HepG2 (cell line): ENCODE results near the gene CDC42SE2. TPM values are rescaled to one million over a fixed set of nuclear protein-coding genes. Genes with fewer than 3 reads are reported as not detected.

Experiments used
- ARID2 ChIP-seq: sonication (generic); formaldehyde crosslinking; IDR thresholded peaks from 2 replicates; pipeline ENCODE4 v1.8.1; 2022; ENCODE audit warnings: mild to moderate bottlenecking, missing genetic modification reagents, borderline replicate concordance
- ATM ChIP-seq: fragments of 450-650 bp; IDR thresholded peaks from 2 replicates; pipeline ENCODE4 v1.7.1; 2017; ENCODE audit warnings: mild to moderate bottlenecking, borderline replicate concordance
- ELF3 ChIP-seq: IDR thresholded peaks from 2 replicates; pipeline ENCODE4 v1.6.1; 2016; ENCODE audit warnings: missing genetic modification reagents, missing compliant biosample characterization
- ETV6 ChIP-seq: sonication (generic); formaldehyde crosslinking; conservative IDR thresholded peaks from 2 replicates; pipeline ENCODE4 v1.4.0; 2020; ENCODE audit warnings: missing genetic modification reagents
- HOXA3 ChIP-seq: sonication (generic); formaldehyde crosslinking; IDR thresholded peaks from 2 replicates; pipeline ENCODE4 v1.5.0; 2020; ENCODE audit warnings: missing genetic modification reagents
- PATZ1 ChIP-seq: sonication (generic); formaldehyde crosslinking; IDR thresholded peaks from 2 replicates; pipeline ENCODE4 v1.4.0; 2020; ENCODE audit warnings: missing genetic modification reagents
- PAXIP1 ChIP-seq: sonication (generic); formaldehyde crosslinking; conservative IDR thresholded peaks from 2 replicates; pipeline ENCODE4 v1.4.0; 2020; ENCODE audit warnings: mild to moderate bottlenecking, missing genetic modification reagents, moderate library complexity
- POLR2G ChIP-seq: fragments of 200-400 bp; formaldehyde crosslinking; IDR thresholded peaks from 2 replicates; pipeline ENCODE4 v1.6.1; 2018; ENCODE audit warnings: mild to moderate bottlenecking, low read depth, low read length, moderate library complexity
- RAD21 ChIP-seq: fragments of 450-650 bp; formaldehyde crosslinking; IDR thresholded peaks from 2 replicates; pipeline ENCODE4 v1.5.0; 2020; ENCODE audit warnings: mild to moderate bottlenecking
- SAP130 ChIP-seq: IDR thresholded peaks from 2 replicates; pipeline ENCODE4 v1.6.1; 2016; ENCODE audit warnings: low read depth
- SMC3 ChIP-seq: IDR thresholded peaks from 2 replicates; pipeline ENCODE4 v1.6.1; 2011; ENCODE audit warnings: low read length, improper control_type of control experiment
- TARDBP ChIP-seq: sonication (generic); formaldehyde crosslinking; IDR thresholded peaks from 2 replicates; pipeline ENCODE4 v1.8.0; 2022; ENCODE audit warnings: mild to moderate bottlenecking, missing genetic modification reagents
- TEAD3 ChIP-seq: optimal IDR thresholded peaks from 2 replicates; pipeline ENCODE3; 2016; ENCODE audit warnings: borderline replicate concordance
- ZEB1 ChIP-seq: IDR thresholded peaks from 2 replicates; pipeline ENCODE4 v1.6.1; 2012; ENCODE audit warnings: mild to moderate bottlenecking, low read depth, inconsistent platforms; ENCODE audit not compliant: insufficient replicate concordance
- ZFAT ChIP-seq: sonication (generic); formaldehyde crosslinking; conservative IDR thresholded peaks from 2 replicates; pipeline ENCODE4 v1.8.1; 2023; ENCODE audit warnings: missing genetic modification reagents, inconsistent platforms
- ZFP1 ChIP-seq: IDR thresholded peaks from 2 replicates; pipeline ENCODE4 v1.6.1; 2016
- ZNF343 ChIP-seq: sonication (generic); formaldehyde crosslinking; IDR thresholded peaks from 2 replicates; pipeline ENCODE4 v1.4.0; 2020; ENCODE audit warnings: mild to moderate bottlenecking, missing genetic modification reagents
- ZNF589 ChIP-seq: sonication (generic); formaldehyde crosslinking; conservative IDR thresholded peaks from 2 replicates; pipeline ENCODE4 v1.8.0; 2022; ENCODE audit warnings: mild to moderate bottlenecking, moderate library complexity, missing genetic modification reagents
- ZNF670 ChIP-seq: sonication (generic); formaldehyde crosslinking; IDR thresholded peaks from 2 replicates; pipeline ENCODE4 v1.8.0; 2022; ENCODE audit warnings: mild to moderate bottlenecking, missing genetic modification reagents, borderline replicate concordance
- ZNF782 ChIP-seq: sonication (generic); formaldehyde crosslinking; IDR thresholded peaks from 2 replicates; pipeline ENCODE4 v1.4.0; 2020; ENCODE audit warnings: missing genetic modification reagents, mild to moderate bottlenecking, borderline replicate concordance
- ZNF879 ChIP-seq: sonication (generic); formaldehyde crosslinking; IDR thresholded peaks from 2 replicates; pipeline ENCODE4 v1.8.1; 2023; ENCODE audit warnings: missing genetic modification reagents
- polyA plus RNA-seq, 8 experiments: library from polyadenylated mRNA; depleted of rRNA in 3 of 8; stranded (reverse) in 7 of 8; unstranded in 1 of 8; fragments of >200 nt; fragmentation: Illumina TruSeq in 4 of 8; extraction: Trizol in 4 of 8; gene quantifications; 2 replicates each; pipeline versions ENCODE4 v1.2.1 to v1.2.3, GENCODE V29; 2011 to 2016; ENCODE audit warnings: low read depth in 4 of 8, missing spikeins in 1 of 8, mixed read lengths in 1 of 8; ENCODE audit not compliant: insufficient read depth in 1 of 8
- total RNA-seq, 5 experiments: library from RNA; depleted of rRNA; stranded (reverse); fragments of >200 nt; fragmentation: Illumina TruSeq; extraction: Trizol; gene quantifications; 2 replicates each; pipeline ENCODE4 v1.2.3, GENCODE V29; 2016; ENCODE audit warnings: low read depth in 1 of 5
- TF ChIP-seq, protein P1 (sequence below): sonication (generic); formaldehyde crosslinking; IDR thresholded peaks from 2 replicates; pipeline ENCODE4 v1.9.0; 2021; ENCODE audit warnings: missing genetic modification reagents, borderline replicate concordance

CDC42SE2 gene
- total and polyA plus RNA-seq, 2 of the 13 experiments (the other 11 are each of a cell fraction or from before 2014, with no cell fraction given), result 19.6 to 25.0 TPM

DNA sequence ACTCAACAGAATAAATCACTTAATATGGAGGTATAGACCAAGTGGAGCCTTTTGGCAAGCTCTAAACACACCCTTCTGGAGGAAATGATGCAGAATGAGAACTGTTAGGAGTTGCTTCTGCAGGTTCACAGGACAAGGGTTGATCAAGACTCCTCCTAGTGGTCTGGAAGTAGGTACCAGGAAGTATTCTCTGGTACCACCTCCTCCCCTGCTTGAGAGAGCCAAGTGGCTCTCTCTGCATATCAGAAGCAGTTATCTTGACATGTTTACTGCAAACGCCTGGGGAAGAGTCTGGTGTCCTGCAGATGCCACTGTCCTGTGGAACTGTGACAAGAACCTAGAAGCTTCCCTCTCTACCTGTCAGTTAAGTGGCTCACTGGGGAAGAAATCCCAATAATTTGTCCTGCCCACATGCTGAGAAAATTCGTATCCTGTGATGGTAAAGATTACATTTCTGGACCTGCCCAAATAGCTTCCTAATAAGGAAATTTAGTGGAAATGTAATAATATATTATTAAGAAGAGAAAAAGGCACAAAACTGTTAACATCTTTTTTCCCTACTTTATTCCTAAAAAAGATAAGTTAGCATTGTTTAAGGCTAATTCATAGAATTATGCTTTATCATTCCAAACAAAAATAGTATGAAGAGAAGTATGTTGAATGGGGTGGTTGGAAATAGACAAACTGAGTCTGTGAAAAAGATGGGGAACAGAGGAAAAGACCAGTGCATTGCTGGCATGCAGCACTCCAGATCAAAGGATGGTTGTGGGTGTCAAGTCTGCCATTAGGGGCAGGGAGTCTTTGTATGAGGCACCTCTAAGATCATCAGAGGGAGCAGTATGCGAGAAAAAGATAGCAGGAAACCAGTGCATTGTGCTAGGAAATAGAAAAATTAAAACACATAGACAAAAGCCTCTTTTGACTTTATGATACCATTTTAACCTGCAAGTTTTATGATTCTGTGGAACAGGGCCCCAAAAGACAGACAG, 118.8 kb downstream of the CDC42SE2 start (continued):
- TF ChIP-seq PAXIP1 (no peak), ZNF589 (CRISPR knock-in tag) (no peak), ZNF782 (CRISPR knock-in tag) (no peak), HOXA3 (CRISPR knock-in tag) (no peak), PATZ1 (no peak), POLR2G (no peak), ZNF670 (CRISPR knock-in tag) (no peak), ZNF879 (CRISPR knock-in tag) (no peak), SMC3 (peak; percentile 59; the same call in 1 of the 2 replicates), ZFAT (CRISPR knock-in tag) (no peak), ARID2 (CRISPR knock-in tag) (0 out of 2 replicates have a peak, but pooled peaks have one; percentile 34), ZFP1 (CRISPR knock-in tag) (no peak), ATM (no peak), ETV6 (CRISPR knock-in tag) (no peak), RAD21 (CRISPR knock-in tag) (peak; percentile 57), TARDBP (no peak), TEAD3 (CRISPR knock-in tag) (peak; percentile 35), ZEB1 (no peak), ELF3 (CRISPR knock-in tag) (peak; percentile 89), SAP130 (0 out of 2 replicates have a peak, but pooled peaks have one; percentile 11), ZNF343 (CRISPR knock-in tag) (no peak)
- TF ChIP-seq, protein P1, sequence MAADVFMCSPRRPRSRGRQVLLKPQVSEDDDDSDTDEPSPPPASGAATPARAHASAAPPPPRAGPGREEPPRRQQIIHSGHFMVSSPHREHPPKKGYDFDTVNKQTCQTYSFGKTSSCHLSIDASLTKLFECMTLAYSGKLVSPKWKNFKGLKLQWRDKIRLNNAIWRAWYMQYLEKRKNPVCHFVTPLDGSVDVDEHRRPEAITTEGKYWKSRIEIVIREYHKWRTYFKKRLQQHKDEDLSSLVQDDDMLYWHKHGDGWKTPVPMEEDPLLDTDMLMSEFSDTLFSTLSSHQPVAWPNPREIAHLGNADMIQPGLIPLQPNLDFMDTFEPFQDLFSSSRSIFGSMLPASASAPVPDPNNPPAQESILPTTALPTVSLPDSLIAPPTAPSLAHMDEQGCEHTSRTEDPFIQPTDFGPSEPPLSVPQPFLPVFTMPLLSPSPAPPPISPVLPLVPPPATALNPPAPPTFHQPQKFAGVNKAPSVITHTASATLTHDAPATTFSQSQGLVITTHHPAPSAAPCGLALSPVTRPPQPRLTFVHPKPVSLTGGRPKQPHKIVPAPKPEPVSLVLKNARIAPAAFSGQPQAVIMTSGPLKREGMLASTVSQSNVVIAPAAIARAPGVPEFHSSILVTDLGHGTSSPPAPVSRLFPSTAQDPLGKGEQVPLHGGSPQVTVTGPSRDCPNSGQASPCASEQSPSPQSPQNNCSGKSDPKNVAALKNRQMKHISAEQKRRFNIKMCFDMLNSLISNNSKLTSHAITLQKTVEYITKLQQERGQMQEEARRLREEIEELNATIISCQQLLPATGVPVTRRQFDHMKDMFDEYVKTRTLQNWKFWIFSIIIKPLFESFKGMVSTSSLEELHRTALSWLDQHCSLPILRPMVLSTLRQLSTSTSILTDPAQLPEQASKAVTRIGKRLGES (CRISPR knock-in tag), result no peak
